22Rv1 (cell line): ENCODE measurements around the gene OR13C2.

Experiments used
- ZFX ChIP-seq: fragments of 450-650 bp; IDR thresholded peaks from 2 replicates; pipeline ENCODE4 v1.6.1; 2017; ENCODE audit warnings: antibody characterized with exemption, borderline replicate concordance
- TF ChIP-seq, protein P1 (sequence below): fragments of 450-650 bp; IDR thresholded peaks from 2 replicates; pipeline ENCODE4 v1.5.1; 2017; ENCODE audit warnings: mild to moderate bottlenecking

GRCh38 chr9:104589626-104590025, 15.8 kb downstream of the OR13C2 start:
- TF ChIP-seq, protein P1, sequence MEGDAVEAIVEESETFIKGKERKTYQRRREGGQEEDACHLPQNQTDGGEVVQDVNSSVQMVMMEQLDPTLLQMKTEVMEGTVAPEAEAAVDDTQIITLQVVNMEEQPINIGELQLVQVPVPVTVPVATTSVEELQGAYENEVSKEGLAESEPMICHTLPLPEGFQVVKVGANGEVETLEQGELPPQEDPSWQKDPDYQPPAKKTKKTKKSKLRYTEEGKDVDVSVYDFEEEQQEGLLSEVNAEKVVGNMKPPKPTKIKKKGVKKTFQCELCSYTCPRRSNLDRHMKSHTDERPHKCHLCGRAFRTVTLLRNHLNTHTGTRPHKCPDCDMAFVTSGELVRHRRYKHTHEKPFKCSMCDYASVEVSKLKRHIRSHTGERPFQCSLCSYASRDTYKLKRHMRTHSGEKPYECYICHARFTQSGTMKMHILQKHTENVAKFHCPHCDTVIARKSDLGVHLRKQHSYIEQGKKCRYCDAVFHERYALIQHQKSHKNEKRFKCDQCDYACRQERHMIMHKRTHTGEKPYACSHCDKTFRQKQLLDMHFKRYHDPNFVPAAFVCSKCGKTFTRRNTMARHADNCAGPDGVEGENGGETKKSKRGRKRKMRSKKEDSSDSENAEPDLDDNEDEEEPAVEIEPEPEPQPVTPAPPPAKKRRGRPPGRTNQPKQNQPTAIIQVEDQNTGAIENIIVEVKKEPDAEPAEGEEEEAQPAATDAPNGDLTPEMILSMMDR, result no peak
- TF ChIP-seq ZFX, result no peak
